LNCaP clone FGC (cell line): ENCODE data around the gene FAM222A.
A peak's percentile ranks its signal among the peaks of the same experiment; 100 is the strongest.

Experiments used
- DNase-seq: peaks from one replicate; pipeline ENCODE4 v3.0.0-alpha.2; 2011; ENCODE audit warnings: low read depth
- H3K4me3 ChIP-seq: 2 replicates; pipeline ENCODE4 v1.5.1; 2011; ENCODE audit warnings: mild to moderate bottlenecking, low read depth, low read length, control low read depth
- CTCF ChIP-seq: IDR thresholded peaks from 2 replicates; pipeline ENCODE4 v1.5.1; 2012; ENCODE audit warnings: mild to moderate bottlenecking; ENCODE audit not compliant: control insufficient read depth, insufficient read depth; ENCODE audit errors: extremely low read depth

The FAM222A gene

GRCh38 chr12:109804820-109805761 is 91.5 kb downstream of the FAM222A start:
- TF ChIP-seq CTCF, result peak; percentile 87
- no peak overlapping the region for H3K4me3 ChIP-seq
- DNase-seq, result no peak

DNA sequence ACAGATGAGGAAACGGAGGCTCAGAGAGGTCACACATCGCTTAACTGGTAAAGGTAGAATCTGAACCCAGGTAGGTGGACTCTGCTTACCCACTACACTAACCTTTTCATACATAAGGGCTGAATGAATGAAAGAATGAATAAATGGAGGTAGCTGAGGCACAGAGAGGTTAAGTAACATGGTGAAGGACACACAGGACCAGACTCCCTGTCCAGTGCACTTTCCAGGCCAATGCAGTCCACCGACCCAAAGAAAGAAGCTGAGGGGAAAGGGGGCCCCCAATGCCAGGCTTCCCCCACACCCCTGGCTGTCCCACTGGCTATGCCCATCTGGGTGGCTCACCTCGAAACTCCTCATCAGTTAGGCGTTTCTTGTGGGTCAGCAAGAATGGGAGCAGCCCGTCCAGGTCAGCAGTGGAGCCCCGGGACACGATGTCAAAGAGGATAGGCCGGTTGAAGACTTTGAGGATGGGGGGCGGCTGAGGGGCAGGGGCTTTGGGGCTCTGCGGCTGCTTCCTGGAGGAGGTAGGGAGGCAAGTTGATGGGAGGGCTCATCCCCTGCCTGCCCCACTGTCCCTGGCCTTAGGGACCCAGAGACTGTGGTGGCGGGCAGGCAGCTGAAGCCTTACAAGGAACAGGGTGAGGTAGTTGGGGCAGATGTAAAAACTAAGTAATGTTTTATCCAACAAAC is 94.5 kb downstream of the FAM222A start:
- no peak overlapping the region for H3K4me3 ChIP-seq
- DNase-seq, result no peak
- TF ChIP-seq CTCF, result no peak

- no peak for DNase-seq
- no peak for TF ChIP-seq CTCF
- H3K4me3 ChIP-seq, result no peak overlapping the region
Observed at GRCh38 chr12:109808876-109809646, 95.4 kb downstream of the FAM222A start.

DNA sequence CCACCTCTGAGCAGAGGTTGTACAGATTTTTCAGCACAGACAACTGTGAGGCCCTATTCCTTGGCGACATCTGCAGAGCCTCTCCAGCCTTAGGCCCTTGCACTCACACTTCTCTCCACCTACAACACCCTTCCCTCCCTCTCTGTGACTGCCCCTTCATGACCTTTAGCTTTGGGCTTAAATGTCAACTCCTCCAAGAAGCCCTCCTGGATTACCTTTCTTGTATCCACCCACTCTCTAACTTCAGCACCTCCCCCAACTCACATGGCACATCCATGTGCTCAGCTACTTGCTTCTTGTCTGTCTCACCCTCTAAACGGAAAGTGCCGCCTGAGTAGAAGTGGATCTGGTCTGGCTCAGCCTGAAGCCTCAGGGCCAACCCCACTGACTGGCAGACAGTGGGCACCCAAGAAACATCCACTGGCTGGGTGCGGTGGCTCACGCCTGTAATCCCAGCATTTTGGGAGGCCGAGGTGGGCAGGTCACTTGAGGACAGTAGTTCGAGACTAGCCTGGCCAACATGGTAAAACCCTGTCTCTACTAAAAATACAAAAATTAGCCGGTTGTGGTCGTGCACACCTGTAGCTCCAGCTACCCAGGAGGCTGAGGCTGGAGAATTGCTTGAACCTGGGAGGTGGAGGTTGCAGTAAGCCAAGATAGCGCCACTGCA is 97.5 kb downstream of the FAM222A start:
- no peak for TF ChIP-seq CTCF
- DNase-seq, result no peak

DNA sequence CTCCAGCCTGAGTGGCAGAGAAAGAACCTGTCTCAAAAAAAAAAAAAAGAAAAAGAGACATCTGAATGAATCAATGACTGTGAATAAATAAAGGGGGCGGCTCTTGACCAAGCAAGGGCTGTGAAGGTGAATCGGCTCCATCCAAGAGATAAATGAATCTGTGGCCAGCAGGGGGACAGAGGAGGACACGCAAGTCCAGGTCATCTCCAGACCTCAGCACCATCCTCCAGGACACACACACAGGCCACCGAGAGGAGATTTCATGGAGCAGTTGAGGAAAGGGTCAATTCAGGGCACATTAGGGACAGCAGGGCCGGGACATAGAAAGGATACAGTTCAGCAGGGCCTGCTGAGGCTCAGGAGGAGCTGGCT is 98.0 kb downstream of the FAM222A start:
- H3K4me3 ChIP-seq, result no peak overlapping the region
- DNase-seq, result no peak
- TF ChIP-seq CTCF, result no peak

More for the DNA sequence above, 97.5 kb downstream of the FAM222A start:
- no peak overlapping the region for H3K4me3 ChIP-seq

DNA sequence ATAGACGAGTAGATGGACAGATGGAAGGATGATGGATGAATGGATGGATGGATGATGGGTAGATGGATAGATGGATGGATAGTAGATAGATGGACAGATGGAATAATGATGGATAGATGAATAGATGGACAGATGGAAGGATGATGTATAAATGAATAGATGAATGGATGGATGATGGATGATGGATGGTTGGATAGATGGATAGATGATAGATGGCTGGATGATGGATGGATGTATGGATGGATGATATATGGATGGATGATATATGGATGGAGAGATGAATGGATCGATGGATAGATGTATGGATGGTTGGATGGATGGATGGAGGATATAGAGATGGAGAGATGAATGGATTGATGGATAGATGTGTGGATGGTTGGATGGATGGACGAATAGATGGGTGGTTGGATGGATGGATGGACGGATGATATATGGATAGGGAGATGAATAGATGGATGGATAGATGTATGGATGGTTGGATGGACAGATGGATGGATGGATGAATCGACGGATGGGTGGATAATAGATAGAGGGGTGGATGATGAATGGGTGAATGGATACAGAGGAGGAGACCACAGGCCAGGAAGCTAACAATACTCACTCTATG is 100.3 kb downstream of the FAM222A start:
- no peak for TF ChIP-seq CTCF
- DNase-seq, result no peak
- H3K4me3 ChIP-seq, result no peak overlapping the region
